Skeletal muscle tissue (tissue), 4 donors: ENCODE results near the gene PRDM15. TPM values are rescaled to one million over a fixed set of nuclear protein-coding genes. Genes with fewer than 3 reads are reported as not detected.

Experiments
- H3K27ac ChIP-seq: one replicate; pipeline ENCODE4 v1.7.0; 2013; ENCODE audit warnings: mild to moderate bottlenecking, low read depth, low read length, inconsistent platforms
- H3K27me3 ChIP-seq, 3 donors: one replicate each; pipeline ENCODE4 v1.7.0; 2013; ENCODE audit warnings: low read length in 3 of 3; ENCODE audit not compliant: control insufficient read depth in 3 of 3, insufficient read depth in 3 of 3
- H3K36me3 ChIP-seq, 3 donors: one replicate each; pipeline ENCODE4 v1.7.0; 2013; ENCODE audit warnings: low read length in 3 of 3; ENCODE audit not compliant: control insufficient read depth in 3 of 3, insufficient read depth in 3 of 3
- H3K4me1 ChIP-seq, 3 donors: one replicate each; pipeline ENCODE4 v1.7.0; 2013; ENCODE audit warnings: low read length in 3 of 3, mild to moderate bottlenecking in 3 of 3; ENCODE audit not compliant: control insufficient read depth in 3 of 3, insufficient read depth in 3 of 3
- H3K4me3 ChIP-seq, 3 donors: one replicate each; pipeline ENCODE4 v1.7.0; 2013; ENCODE audit warnings: low read length in 3 of 3
- H3K9ac ChIP-seq, 3 donors: one replicate each; pipeline ENCODE4 v1.7.0; 2013; ENCODE audit warnings: low read length in 3 of 3, mild to moderate bottlenecking in 3 of 3, moderate library complexity in 2 of 3, low read depth in 1 of 3
- H3K9me3 ChIP-seq, 3 donors: one replicate each; pipeline ENCODE4 v1.7.0; 2013; ENCODE audit warnings: low read length in 3 of 3; ENCODE audit not compliant: control insufficient read depth in 3 of 3
- total RNA-seq: library from RNA; depleted of rRNA; stranded (reverse); fragments of >200 nt; gene quantifications from one replicate; pipeline ENCODE4 v1.2.3, GENCODE V29; 2014
- donor health status: Osteomylitis.

Gene PRDM15
- total RNA-seq, 1 donor from 2014 or later = 2.6 TPM

DNA sequence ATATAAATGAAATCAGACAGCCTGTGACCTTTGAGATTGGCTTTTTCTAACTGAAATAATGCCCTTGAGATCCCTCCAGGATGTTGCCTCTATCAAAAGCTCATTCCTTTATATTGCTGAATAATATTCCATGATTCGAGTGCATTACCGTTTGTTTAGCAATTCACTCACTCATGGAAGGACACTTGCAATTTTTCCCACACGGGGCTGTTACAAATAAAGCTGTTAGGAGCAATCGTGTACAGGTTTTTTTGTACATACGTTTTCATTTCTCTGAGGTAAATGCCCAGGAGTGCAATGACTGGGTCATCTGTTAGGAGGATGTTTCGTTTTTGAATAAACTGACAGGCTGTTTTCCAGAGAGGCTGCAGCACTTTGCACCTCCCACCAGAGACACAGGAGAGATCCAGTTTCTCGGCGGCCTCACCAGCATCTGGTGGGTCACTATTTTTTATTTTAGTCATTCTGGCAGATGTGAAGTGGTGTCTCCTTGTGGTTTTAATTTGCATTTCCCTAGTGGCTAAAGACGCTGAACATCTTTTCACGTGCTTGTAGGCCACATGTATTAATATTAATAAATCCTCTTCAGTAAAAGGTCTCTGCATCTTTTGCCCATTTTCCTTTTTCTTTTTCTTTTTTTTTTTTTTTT lies 11.0 kb downstream of the PRDM15 start:
- Histone ChIP-seq H3K36me3 (peaks cover 0 to 3% (median 0%) of the 10 kb centered on the region in 3 donors), H3K27ac (no peak overlapping the region), H3K27me3 (no peaks in the 10 kb centered on the region), H3K4me1 (no peaks in the 10 kb centered on the region), H3K9me3 (no peaks in the 10 kb centered on the region), H3K9ac (no peak overlapping the region), H3K4me3 (no peak overlapping the region)

DNA sequence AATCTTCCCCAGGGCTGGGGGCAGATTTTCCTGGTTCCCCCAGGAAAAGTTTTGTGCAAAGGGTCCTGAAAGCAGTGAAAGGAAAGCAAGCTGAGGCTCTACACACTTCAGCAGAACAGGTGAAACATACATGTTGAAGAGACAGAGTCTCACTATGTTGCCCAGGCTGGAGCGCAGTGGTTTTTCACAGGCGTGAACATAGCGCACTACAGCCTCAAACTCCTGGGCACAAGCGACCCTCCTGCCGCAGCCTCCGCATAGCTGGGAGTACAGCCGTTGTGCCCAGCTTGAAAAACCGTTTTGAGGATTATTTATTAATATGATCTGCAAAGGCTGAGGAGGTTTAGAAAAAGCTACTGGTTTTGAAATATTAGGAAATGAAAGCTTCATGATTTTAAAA lies 11.8 kb downstream of the PRDM15 start:
- no peak overlapping the region for H3K27ac ChIP-seq
- H3K36me3 ChIP-seq = no peaks in the 10 kb centered on the region
- H3K4me3 ChIP-seq = no peak overlapping the region
- H3K9me3 ChIP-seq = no peaks in the 10 kb centered on the region
- H3K27me3 ChIP-seq = no peaks in the 10 kb centered on the region
- H3K4me1 ChIP-seq = no peaks in the 10 kb centered on the region
- no peak overlapping the region for H3K9ac ChIP-seq

DNA sequence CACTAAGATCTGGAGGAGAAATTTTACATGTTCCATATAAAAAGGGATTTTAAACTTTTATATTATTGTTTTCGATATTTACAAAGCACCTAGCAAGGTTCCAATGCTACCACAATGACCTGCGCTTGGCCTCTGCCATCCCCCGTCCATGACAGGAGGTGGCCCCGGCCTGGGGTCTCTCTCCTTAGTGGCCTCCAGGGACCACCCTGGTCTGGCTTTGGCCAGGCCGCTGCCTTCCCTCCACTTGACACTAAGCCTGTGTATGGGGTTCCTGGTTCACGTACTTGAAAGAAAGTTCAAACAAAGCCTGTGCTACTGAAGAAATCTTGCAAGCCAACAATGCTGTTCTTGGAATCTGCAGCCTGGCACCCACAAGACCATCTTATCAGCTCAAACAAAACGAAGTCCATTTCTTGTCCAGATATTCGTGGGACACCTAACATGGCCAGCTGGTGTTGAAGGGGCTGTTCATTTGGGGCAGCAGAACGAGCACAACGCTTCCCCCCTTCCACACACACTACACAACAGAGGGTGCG lies 12.8 kb downstream of the PRDM15 start:
- Histone ChIP-seq H3K4me1 (no peaks in the 10 kb centered on the region), H3K4me3 (no peak overlapping the region), H3K27me3 (no peaks in the 10 kb centered on the region), H3K9ac (no peak overlapping the region), H3K27ac (no peak overlapping the region), H3K9me3 (no peaks in the 10 kb centered on the region), H3K36me3 (no peaks in the 10 kb centered on the region)

DNA sequence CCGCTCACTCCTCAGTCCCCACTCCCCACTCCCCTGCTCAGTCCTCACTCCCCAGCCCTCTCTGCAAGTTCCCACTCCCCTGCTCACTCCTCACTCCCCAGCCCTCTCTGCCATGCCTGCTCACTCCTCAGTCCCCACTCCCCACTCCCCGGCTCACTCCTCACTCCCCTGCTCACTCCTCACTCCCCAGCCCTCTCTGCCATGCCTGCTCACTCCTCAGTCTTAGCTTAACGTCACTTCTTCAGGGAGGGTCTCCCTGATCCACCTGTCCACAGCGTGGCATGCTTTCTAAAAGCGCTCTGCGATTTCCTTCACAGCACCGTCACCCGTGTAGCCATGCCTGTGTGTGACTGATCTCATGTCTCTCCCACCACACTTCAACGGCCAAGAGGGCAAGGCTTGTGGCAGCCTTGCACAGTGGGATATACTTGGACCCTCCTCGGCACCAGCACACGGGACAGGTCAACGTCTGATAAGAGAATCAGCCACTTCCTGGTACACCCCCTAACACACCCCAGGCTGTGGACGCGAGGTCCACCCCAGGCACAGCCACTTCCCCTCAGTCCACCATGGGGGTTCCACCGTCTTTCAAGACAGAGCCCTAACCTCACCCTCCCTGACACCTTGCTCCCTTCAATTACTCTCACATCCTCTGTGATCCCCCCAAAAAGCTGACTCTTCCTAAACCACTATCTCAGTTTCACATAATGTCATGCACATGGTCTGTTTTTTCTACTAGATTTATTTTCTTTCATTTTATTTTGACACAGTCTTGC lies 14.0 kb downstream of the PRDM15 start:
- H3K27ac ChIP-seq = no peak overlapping the region
- H3K27me3 ChIP-seq = no peaks in the 10 kb centered on the region
- H3K4me1 ChIP-seq = no peaks in the 10 kb centered on the region
- no peak overlapping the region for H3K9ac ChIP-seq
- no peaks in the 10 kb centered on the region for H3K36me3 ChIP-seq
- no peak overlapping the region for H3K4me3 ChIP-seq
- no peaks in the 10 kb centered on the region for H3K9me3 ChIP-seq

DNA sequence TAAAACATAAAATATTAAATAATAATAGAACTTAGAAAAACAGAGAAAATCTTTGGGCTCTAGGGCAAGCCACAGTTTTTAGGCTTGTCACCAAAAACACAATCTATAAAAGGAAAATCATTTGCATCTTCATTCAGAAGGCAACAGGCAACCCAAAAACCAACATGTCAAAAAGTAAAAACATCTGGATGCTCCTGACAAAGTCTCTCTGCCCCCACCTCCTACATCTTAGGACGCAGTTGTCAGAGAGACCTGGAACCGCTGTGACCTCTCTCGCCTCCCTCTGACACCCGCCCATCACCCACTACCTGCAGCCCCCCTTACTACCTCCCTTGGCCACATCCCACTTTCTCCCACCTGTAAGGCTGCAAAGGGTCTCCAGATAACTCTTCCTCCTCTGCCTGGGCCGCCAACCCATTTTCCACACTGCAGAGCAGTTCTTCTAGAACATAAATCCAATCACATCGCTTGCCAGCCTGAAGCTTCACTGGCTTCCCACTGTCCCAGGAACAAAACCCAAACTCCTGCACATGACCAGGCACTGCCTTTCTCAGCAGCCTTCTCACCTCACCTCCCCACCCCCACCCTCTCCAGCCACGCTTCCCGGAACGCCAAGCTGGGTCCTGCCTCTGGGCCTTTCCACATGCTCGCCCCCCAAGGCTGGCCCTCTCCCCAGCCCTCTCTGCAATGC lies 14.7 kb downstream of the PRDM15 start:
- H3K4me1 ChIP-seq = peaks cover 0 to 2% (median 0%) of the 10 kb centered on the region in 3 donors
- no peaks in the 10 kb centered on the region for H3K9me3 ChIP-seq
- no peak overlapping the region for H3K27ac ChIP-seq
- H3K4me3 ChIP-seq = no peak overlapping the region
- H3K27me3 ChIP-seq = no peaks in the 10 kb centered on the region
- H3K9ac ChIP-seq = no peak overlapping the region
- peaks cover 0 to 2% (median 1%) of the 10 kb centered on the region in 3 donors for H3K36me3 ChIP-seq

DNA sequence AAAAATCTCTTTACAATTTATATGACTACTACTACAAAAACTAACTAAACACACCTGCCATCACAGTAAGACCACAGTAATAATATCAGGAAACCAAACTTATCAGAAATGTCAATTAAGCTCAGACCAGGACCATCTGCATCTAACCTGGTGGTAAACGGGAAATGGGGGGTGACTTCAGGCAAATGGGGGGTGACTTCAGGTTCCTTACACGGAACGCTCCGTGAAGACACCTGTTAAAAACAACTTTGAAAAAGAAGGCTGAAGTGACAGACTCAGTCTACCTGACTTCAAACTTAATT lies 15.8 kb downstream of the PRDM15 start:
- Histone ChIP-seq H3K4me3 (no peak overlapping the region), H3K4me1 (peaks cover 0 to 6% (median 0%) of the 10 kb centered on the region in 3 donors), H3K27me3 (no peaks in the 10 kb centered on the region), H3K9ac (no peak overlapping the region), H3K27ac (no peak overlapping the region), H3K9me3 (no peaks in the 10 kb centered on the region), H3K36me3 (peaks cover 5 to 11% (median 10%) of the 10 kb centered on the region in 3 donors)

DNA sequence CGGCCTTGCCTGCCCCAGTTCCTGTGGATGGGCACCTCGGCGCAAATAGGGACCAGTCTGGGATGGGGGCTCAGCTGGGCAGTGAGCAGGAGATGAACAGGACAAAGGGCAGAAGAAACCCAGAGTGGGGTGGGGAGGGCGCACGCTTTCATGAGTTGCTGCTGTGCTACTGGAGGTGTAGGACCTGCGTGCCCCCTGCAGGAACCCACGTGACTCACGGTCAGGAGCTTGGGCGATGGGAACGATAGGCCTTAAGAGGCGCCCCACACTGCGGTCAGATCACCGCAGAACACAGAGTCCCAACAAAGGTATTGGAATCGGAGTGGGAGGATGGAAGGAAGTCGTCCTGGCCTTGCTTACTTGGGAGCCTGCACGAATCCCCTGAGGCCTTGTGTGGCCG lies 17.2 kb downstream of the PRDM15 start:
- Histone ChIP-seq H3K27ac (no peak overlapping the region), H3K27me3 (no peaks in the 10 kb centered on the region), H3K9ac (no peak overlapping the region), H3K9me3 (no peaks in the 10 kb centered on the region), H3K4me3 (no peak overlapping the region), H3K36me3 (peaks cover 10 to 16% (median 12%) of the 10 kb centered on the region in 3 donors), H3K4me1 (peaks cover 0 to 6% (median 0%) of the 10 kb centered on the region in 3 donors)

DNA sequence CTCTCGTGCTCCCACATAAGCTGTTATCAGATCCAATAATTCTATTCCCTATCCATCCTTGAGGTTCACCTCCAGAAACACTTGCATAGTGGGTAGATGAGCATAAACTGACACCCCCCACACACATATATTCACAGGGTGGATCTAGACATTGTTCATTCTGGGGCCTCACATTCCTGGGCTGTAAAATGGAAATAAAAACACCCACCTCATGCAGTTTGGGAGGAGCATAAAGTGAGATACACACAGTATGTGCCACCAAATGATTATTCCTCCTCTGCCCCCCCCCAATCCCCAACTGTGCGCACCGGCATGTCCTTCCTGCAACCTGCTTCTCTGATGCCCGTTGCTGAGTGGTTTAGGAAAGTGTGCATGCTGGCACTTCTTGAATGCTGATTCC lies 17.9 kb downstream of the PRDM15 start:
- H3K9ac ChIP-seq = no peak overlapping the region
- H3K27ac ChIP-seq = no peak overlapping the region
- H3K4me3 ChIP-seq = no peak overlapping the region
- H3K4me1 ChIP-seq = peaks cover 0 to 6% (median 0%) of the 10 kb centered on the region in 3 donors
- H3K27me3 ChIP-seq = no peaks in the 10 kb centered on the region
- peaks cover 18 to 21% (median 20%) of the 10 kb centered on the region in 3 donors for H3K36me3 ChIP-seq
- H3K9me3 ChIP-seq = no peaks in the 10 kb centered on the region

DNA sequence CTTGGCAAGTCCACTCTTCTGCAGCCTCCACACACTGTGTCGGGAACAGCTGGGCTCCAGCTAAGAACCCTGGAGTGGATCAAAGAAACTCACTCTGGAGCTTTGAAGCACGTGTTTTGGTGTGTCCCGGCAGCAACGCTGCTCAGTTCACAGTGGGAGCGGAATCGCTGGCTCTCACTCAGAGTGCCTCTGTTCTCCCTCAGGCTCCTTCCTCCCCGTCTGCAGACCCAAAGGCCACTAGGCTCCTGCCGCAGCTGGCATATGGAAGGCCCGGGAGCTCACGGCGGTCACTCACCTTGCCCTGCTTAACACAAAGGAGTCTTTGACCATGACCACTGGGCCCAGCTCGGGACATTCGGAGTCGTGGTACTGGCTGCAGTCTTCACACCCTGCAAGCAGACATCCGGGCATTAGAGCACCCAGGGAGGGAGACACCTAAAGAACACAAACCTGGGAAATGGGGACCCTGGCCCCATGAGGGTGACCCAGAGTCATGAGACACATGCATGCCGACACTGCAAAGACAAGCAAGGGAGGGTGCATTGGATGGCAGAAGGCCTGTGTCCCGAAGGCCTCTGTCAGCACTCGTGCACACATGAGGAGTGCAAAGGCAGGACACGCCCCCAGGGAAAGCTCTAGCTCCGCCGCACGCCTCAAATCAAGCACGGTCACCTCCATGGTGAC lies 19.7 kb downstream of the PRDM15 start:
- Histone ChIP-seq H3K36me3 (peaks cover 26 to 27% (median 26%) of the 10 kb centered on the region in 3 donors), H3K4me1 (peaks cover 0 to 6% (median 0%) of the 10 kb centered on the region in 3 donors), H3K9ac (no peak overlapping the region), H3K9me3 (no peaks in the 10 kb centered on the region), H3K27ac (no peak overlapping the region), H3K27me3 (no peaks in the 10 kb centered on the region), H3K4me3 (no peak overlapping the region)
